ENCODE results near the gene EIPR1.
A peak's percentile ranks its signal among the peaks of the same experiment; 100 is the strongest.

Gene EIPR1

DNA sequence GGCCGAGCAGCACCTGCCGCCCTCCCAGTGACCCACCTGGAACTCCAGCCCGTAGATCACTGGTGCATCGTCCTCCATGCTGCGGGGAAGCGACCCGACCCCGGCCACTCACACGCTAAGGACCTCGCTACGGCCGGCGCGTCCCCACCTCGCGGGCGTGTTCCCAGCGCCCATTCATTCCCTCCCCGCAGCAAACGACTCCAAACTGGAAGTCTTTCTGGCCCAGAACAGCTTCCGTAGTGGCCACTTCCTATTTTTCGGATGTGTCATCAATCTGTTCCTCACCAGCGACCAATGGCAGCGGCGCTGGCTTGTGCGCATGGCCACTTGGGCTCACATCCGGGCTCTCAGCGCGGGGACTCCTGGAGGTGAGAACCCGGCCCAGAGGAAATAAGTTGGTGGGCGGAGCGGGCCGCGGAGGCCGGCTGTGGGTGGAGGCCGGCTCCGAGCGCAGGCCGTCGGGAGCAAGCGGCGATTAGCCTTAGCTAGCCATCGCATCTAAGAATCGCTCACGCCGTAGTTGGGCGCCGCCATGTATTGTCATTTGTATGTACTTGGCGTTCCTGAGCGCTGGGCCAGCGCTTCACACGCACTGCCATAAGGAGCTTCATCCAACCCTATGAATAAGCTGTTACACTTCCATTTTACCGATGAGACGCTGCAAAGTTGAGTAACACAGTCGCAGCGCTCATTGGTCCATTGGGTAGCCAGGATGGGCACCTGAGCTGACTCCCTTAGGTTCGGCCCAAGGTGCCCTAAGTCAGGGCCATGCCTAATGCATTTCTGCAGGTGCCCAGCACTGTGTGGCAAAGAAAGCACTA is at the start of gene EIPR1:
Gene EIPR1 (minus strand): TSS at position 207 of the 821 bp plus-strand sequence. CDS start 129 bp downstream, at position 78.
- DNase-seq = peak; percentile 98

DNA sequence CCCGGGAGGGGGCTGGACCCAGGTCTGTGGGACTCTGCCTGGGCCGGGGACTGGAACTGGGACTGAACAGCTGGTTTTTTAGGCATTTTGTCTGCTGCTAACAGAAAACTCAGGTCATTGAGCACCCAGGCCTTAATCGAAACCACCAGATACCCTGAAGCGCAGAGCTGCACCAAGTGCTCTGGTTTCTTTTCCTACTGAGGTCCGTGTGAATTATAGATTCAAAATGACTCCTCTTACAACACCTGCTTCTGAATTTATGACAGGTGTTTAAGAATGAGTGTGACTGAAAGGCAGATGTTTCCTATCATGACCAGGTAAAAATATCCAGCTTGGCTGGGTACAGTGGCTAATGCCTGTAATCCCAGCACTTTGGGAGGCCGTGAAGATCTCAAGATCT is 49.7 kb upstream of the EIPR1 start:
- DNase-seq = no peak

DNA sequence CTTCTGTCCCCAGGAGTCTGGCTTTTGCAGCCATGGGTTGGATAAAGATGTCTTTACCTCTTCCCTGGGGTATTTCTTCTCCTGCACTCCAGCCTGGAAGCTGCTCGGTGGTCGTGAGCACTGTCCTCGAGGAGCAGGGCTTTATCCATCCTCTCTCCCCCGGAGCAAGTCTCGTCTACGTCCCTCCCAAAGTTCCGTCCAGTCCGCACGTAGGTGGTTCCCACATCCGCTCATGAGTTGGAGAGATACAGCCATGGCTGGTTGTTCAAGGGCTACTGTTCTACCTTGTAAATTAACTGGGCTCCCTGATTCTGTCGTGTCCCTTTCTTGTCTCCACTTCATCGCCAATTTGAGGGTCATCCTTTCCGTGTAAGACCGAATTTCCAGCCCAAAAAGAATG is 49.0 kb upstream of the EIPR1 start:
- DNase-seq = no peak

DNA sequence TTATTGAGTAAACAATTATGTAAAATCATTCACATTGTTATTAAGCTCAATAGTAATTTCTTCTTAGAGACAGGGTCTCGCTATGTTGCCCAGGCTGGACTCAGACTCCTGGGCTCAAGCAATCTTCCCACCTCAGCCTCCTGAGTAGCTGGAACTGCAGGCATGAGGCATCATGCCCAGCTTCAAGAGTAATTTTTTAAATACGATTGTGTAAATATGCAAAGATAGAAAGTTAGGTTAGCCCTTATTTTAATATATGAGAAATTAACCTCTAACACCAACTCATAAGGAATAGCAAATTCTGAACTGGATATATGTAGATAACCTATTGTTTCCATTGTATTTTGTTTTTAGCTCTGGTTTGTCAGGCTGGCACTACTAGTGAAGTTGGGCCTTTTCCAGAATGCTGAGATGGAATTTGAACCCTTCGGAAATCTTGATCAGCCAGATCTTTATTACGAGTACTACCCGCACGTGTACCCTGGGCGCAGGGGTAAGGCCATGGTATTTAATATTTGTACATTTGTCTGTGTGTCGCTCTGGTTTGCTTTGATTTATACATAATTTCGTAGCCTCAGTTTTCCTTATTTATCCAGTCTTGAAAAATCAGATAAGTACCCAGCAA is 46.7 kb upstream of the EIPR1 start:
- DNase-seq = no peak

DNA sequence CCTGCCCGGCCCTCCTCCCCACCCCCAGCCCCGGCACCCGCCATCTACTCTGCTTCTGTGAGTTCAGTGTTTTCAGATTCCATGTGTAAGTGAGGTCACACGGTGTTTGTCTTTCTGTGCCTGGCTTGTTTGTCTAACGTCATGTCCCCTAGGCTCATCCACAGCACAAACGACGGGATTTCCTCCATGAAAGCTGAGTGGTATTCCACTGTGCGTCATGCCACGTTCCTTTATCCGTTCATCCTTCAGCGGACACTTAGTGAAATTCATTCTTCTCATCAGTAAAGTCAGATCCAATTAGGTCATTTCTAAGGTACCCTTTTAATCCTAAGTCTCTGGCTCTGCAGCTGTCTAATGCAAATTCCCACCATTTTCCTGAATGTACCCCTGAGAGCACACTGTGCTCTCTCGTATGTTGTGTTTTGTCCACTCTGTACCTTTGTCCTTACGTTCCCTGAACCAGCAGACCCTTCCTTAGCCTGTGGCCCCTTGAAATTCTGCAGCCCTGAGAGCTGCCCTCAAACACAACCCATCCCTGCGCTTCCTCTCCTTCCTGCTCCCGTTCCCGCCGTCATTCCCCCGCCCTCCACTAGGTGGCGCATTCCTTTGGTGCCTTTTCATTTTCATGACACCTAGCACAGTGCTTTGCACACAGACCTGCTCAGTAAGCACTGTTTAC is 46.0 kb upstream of the EIPR1 start:
- DNase-seq = peak; percentile 45

DNA sequence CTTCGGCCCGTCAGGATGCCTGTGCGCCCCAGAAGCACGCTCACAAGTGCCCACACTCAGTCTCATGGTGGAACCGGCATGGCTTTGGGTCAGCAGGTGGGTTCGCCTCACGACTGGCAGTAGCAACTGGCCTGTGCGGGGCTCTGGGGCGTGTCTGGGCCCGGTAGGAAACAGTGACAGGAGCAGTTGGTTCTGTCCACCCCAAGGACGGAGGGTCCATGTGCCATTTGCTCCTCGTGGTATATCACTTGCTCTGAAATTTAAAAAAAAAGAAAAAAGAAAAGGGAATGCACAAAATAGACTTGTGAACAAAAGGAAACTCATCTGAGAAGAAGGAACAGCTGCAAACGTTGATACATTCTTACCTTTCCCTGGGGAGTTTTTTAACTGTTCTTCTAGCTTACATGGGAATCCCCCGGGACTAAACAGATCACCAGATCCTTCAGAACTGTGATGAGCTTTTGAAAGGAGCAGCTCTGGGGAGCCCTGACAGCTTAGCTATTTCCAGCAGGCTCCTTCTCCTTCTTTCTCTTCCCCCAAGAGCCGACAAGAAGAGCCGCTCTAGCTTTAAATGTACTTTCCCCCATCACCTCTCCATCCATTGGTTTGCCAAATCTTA is 44.7 kb upstream of the EIPR1 start:
- no peak for DNase-seq

DNA sequence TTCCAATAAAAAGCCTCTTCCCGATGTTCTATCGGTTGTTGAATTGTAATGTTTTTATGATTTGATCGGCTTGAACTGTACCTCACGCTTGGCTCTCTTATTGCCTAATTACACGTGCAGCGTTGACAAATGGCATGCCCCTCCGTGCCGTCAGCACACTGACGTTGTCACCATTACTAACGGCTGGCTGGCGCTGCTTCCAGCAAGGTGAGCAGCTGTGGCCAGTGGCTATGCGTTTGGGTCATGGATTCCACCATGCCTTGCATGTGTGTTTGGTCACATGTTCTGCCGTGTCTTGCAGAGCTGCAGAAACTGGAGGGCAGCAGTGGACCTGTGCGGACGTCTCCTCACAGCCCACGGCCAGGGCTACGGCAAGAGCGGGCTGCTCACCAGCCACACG is 44.0 kb upstream of the EIPR1 start:
- DNase-seq = no peak

DNA sequence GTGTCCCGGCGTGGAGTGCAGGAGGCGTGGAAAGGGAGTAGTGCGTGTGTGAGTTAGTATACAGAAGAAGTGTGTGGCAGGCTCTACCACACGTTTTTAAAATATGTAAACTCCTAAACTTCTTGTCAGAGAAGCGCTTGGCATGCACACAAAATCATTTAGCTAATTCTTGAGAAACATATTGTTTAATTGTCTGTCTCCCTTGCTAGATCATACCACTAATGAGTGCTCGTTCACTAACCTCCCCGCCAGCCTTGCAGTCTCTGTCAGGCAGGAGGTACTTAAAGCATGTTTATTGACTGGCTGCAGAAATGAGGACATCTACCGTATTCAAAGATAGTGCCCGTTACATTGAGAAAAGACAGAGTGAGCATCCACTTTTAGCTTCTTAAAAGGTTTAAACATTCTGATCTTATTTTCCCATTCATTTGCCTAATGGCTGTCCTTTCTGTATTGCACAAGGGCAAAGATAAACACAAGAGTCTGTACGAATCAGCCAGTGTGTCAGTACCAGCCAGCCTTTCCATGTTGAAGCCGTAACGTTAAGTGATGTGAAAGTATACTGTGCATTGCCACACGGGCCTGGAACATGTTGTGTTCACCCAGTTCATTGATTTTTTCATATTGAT is 43.3 kb upstream of the EIPR1 start:
- DNase-seq = no peak

DNA sequence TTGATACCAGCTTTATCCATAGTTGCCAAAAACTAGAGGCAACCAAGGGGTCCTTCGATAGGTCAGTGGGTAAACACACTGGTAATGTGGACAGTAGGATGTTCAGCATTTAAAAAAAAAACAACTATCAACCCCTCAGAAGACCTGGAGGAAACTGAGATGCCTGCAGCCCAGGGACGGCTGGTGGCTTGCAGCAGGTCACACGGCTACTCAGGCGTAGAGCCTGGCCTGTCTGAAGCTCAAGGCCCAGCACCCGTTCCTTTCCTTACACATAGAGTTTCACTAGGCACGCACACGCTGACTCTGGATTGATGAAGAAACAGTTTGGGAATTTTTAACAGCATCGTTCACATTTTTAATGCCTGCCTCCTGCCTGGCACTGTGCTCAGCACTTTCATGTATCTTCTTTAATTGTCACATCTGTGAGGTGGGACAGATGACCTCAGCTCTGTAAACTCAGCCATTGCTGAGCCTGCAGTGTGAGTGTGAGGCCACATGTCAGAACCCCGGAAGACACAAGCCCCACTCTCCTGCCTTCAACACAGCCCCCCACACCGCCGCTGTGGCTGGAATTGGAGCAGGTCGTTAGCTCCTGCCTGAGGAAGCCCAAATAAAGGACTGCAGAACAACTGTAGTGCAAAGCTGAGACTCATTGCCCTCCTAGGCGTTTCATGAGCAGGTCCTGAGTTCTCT is 42.6 kb upstream of the EIPR1 start:
- no peak for DNase-seq

DNA sequence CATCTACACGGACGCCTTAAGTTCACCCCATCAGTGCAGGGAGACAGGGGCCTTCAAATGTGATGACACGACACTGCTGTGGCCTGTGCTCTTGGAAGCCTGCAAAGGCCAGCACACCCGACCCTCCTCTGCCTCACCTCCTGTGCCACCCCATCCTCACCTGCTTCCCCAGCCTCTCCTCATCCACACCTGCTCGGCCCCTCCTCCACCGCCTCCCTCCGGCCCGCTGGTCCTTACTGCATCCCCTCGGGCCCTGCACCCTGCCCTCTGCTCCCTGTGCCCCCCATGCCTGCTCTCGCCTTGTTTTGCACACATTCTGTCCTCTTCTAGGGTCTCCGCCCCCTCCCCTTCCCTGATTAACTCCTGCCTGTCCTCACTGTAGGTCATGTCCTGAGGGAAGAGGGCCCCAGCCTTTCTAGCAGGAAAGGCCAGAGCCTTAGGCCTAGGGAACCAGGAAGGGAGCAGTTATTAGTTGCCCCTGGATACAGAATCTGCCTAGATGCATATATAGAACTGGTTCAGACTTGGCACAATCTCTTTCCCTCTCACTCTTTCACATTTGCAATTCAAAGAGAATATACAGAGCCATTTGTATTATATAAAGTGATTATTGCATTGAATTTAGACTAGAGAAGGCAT is 41.3 kb upstream of the EIPR1 start:
- no peak for DNase-seq

DNA sequence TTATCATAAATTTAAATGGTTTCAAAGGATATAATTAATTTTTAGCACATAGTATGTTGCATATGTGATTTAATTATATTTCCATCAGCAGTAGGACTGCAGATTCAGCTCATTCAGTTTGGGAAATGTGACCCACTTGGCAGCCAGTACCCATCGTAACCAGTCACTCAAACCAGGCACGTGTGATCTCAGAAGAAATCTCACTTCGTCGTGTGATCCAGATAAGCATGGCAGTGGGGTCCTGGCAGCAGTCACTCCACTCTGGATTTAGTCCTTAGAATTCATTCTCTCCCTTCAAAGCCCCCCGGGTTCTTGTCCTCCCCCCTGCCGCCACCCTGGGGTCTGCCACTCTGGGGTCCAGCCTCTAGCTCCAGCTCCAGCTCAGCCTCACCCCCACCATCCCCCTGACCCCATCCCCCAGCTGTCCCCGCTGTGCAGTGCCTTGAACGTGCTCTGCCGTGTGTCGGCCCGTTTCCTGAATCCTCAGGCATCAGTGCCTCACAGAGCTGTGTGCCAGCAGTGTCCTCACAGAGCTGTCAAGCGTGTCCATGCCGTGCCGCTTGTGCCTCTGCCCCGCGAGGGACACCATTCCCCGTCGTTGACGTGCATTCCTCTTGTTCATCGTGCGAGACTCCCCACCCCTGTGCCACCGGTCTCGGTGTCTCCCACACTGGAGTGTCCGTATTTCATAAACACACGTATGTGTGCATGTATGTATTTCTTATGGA is 36.7 kb upstream of the EIPR1 start:
- DNase-seq = no peak

DNA sequence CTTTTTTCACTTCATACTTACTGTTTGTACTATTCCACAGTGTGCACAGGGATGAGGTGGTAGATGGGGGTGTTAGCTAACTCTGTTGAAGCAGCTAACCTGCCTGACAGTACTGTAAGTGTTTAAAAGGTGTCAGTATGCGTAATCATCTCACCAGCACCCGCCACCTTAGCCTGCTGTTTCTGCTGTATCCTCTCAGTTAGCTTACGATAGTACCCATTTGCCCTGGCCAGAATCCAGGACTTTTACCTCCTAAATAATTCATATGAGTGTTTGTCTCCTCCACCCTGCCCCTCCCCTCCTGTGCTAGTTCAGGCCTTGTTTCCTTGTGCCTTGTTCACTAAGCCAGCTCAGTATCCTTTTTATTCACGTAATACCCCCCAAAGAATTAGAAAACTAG is 36.1 kb upstream of the EIPR1 start:
- no peak for DNase-seq

DNA sequence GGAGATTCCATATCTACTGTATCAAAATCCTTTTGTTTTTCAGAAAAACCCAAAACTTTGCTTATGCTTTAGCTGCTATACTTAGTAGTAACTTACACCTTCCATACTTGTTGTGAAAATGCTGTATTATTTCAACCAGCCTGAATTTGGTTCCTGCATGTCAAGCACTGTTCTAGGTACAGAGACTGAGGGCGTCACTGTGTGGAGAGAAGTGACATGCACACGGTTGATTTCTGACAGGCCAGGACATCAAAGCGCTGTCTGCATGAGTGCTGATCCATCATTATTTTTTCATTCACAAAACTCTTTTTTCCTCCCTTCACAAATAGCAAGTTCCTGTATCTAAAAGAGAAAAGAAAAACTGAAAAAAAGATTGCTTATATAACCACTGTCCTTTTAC is 33.5 kb upstream of the EIPR1 start:
- no peak for DNase-seq

DNA sequence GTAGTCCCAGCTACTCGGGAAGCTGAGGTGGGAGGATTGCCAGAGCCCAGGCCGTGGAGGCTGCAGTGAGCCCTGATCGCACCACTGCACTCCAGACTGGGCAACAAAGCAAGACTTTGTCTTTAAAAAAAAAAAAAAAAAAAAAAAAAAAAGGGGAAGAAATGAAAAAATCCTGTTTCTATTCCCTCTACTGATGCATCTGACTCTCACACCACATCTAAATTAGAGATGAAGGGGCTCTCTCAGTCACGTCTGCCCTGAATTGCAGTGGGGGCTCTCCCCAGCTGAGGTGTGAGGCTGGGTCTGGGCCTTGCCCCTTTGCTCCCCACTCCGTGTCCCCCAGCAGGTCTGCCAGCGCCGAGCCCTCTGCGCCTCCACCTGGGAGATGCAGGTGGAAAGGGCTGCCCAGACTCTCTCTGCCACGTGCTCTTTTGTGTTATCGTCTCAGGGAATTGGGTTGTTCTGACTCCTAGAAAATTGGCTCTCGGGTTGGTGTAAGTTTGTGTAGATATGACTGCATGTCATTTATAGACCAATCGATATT is 32.1 kb upstream of the EIPR1 start:
- DNase-seq = no peak

DNA sequence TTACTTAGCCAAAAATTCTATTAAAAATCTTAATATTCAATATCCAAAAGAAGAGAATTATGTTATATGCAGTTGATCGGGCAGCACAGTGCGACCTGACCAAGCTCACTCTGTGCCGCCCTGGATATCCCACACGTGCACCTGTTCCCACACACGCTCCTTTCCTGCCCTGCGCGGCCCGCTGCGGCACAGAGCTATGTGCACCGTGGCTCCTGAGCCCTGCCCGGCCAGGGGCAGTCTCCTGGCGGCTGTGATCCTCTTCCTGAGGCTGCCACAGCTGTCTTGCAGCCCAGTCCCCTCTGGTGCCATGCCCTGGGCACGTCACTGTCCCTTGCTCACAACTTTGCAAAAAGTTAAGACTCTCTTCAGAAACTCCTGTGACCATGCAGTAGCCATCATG is 31.2 kb upstream of the EIPR1 start:
- no peak for DNase-seq

DNA sequence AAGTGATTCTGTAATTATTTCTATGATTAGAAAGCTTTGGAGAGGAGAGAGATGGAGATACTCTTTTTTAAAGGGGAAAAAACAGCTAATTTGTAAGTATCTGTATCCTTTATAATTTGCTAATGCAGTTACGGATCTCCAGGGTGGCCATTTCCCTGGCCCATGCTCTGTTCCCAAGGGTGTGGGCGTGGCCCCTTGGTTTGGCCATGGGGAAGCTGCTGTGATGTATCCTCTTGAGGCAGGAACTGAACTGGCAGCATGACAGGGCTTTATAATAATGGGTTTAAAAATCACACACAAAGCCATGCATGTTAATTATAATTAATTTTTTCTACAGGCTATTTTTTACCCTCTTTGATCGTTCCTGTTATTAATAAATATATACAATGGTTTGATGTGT is 28.9 kb upstream of the EIPR1 start:
- DNase-seq = no peak

DNA sequence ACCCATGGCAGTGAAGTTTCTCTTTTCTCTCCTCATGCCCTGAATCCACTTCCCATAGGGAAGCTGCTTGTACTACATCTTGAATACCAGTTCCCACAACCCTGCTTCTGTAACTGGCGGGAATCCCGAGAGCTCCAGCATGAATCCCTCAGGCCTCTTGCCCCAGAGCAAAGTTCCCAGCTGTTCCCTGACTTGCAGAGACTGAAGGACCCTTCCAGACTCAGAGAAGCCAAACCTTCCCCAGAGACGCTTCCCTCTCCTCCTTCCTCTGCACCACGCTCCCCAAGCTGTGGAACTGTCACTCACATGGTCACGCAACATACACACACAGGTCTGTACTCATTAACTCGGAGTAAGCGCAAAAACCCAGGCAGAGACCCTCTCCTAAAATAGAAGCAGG is 28.3 kb upstream of the EIPR1 start:
- no peak for DNase-seq

DNA sequence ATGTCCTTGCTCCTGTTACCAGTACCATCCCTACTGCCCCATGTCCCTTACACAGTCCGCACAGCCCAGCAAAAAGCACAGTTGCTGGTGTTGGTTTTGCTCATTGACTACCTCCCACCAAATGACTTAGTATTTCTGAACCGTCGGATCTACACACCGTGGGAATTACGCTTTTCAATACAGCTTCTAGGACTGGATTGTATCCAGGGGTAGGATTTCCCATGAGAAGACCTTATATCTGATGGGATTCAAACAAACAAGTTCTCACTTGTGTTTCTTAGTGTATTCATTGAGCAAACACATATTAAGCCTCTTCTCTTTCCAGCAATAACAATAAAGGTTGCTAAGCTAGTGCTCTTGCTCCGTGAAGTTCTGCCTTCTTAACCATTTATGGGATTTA is 27.7 kb upstream of the EIPR1 start:
- DNase-seq = no peak

DNA sequence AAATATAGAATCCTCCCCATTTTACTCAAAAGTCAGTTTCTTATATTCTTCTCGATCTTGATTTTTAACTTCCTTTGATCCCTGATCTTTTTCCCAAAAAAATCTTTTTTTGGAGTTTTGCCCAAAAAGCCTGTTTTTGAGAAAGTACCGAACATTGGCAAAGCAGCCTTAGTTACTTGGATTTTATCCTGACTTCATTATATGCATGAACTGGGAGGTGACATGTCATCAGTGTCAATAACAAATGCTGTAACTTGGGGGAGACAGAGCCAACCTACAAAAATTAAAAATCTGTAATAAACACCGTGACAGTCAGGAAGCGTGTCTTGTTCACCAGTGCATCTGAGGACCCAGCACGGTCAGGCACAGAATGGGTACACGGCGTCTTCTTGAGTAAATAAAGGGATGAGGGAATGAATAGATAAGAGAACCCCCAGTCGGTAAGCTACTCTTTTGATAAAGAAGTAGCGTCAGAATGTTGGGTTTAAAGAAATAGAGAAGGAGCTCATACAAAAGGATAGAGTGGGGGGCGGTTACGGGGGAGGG is 26.8 kb upstream of the EIPR1 start:
- no peak for DNase-seq

DNA sequence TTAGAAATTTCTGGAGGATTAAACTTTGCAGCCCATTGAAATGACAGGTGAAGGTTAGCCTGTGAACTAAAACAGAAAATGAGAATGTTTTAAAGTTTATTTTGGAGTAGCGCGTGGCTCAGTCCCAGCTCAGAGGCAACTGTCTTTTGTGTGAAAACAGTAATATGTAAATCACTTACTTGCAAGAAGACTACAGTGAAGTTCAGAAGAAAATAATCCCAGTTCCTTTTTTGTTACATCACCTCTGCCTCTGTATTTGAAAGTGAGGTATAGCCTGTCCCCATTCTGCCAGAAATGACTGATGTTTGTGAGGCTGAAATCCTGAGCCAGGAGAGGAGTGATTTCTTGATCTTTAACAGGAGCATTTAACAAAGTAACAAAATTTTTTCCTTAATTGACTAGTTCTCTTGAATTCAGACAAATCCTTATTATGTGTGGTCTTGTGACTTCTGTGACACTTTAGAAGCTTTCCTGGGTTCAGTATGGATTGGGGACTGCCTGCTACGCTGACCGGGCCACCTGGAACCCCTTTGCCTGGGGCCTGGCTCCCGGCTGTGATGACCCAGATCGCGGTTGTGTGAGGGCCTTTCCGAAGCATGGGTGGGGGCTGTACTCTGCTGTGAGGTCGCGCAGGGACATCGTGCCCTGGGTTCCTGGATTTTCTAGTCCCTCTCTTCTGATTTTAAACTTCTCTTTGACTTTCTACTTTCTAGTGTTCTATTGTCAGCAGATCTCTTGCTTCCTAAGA is 26.1 kb upstream of the EIPR1 start:
- no peak for DNase-seq
